Neural cell (in vitro differentiated cells): ENCODE measurements around the gene ASB18. TPM values are rescaled to one million over a fixed set of nuclear protein-coding genes. Genes with fewer than 3 reads are reported as not detected.

Experiments
- H2AFZ ChIP-seq: fragments of 200-600, 300-800 bp; sonication (generic), shearing (Covaris generic); 2 replicates; pipeline ENCODE4 v1.6.0; 2014; ENCODE audit warnings: low read depth, mild to moderate bottlenecking, antibody characterized with exemption, low read length, moderate library complexity
- H3F3A ChIP-seq: fragments of 200-600 bp; shearing (Covaris generic); 2 replicates; pipeline ENCODE4 v1.6.1; 2016; ENCODE audit warnings: mild to moderate bottlenecking, moderate library complexity, mixed read lengths, antibody characterized with exemption, low read length; ENCODE audit not compliant: insufficient read depth, poor library complexity, severe bottlenecking
- H3K27ac ChIP-seq: fragments of 200-600, 300-800 bp; sonication (generic), shearing (Covaris generic); 2 replicates; pipeline ENCODE4 v1.5.1; 2014; ENCODE audit warnings: mild to moderate bottlenecking, low read length, moderate library complexity
- H3K27me3 ChIP-seq: fragments of 300-800, 200-600 bp; sonication (generic), shearing (Covaris generic); 2 replicates; pipeline ENCODE4 v1.6.0; 2014; ENCODE audit warnings: mild to moderate bottlenecking, low read depth, low read length, moderate library complexity; ENCODE audit not compliant: insufficient read depth
- H3K36me3 ChIP-seq: fragments of 300-800, 200-600 bp; sonication (generic), shearing (Covaris generic); 2 replicates; pipeline ENCODE4 v1.5.1; 2014; ENCODE audit warnings: mild to moderate bottlenecking, antibody characterized with exemption, low read length, moderate library complexity; ENCODE audit not compliant: insufficient read depth
- H3K4me2 ChIP-seq: fragments of 300-800, 200-600 bp; sonication (generic), shearing (Covaris generic); 2 replicates; pipeline ENCODE4 v1.6.0; 2014; ENCODE audit warnings: mild to moderate bottlenecking, low read length
- H3K4me3 ChIP-seq: fragments of 300-800, 200-600 bp; sonication (generic), shearing (Covaris generic); 2 replicates; pipeline ENCODE4 v1.5.1; 2014; ENCODE audit warnings: mild to moderate bottlenecking, low read length, moderate library complexity
- H3K79me2 ChIP-seq: fragments of 200-600 bp; shearing (Covaris generic); replicated peaks from 2 replicates; pipeline ENCODE4 v1.6.0; 2014; ENCODE audit warnings: mild to moderate bottlenecking, low read length, moderate library complexity; ENCODE audit not compliant: insufficient read depth
- H3K9ac ChIP-seq: fragments of 300-800, 200-600 bp; sonication (generic), shearing (Covaris generic); 2 replicates; pipeline ENCODE4 v1.6.1; 2016; ENCODE audit warnings: mild to moderate bottlenecking, low read length, mixed read lengths
- H3K9me2 ChIP-seq: fragments of 200-600 bp; shearing (Covaris generic); 2 replicates; pipeline ENCODE4 v1.6.1; 2016; ENCODE audit warnings: mild to moderate bottlenecking, low read length, mixed read lengths; ENCODE audit not compliant: insufficient read depth
- H3K9me3 ChIP-seq: fragments of 200-600, 300-800 bp; sonication (generic), shearing (Covaris generic); 2 replicates; pipeline ENCODE4 v1.6.1; 2016; ENCODE audit warnings: mild to moderate bottlenecking, mixed run types, low read length, moderate library complexity, mixed read lengths
- H4K20me1 ChIP-seq: fragments of 200-600 bp; shearing (Covaris generic); 2 replicates; pipeline ENCODE4 v1.6.1; 2016; ENCODE audit warnings: mild to moderate bottlenecking, mixed run types; ENCODE audit not compliant: insufficient read depth
- EP300 ChIP-seq: fragments of 450-650 bp; conservative IDR thresholded peaks from 2 replicates; pipeline ENCODE4 v1.6.1; 2014; ENCODE audit warnings: antibody characterized with exemption, mild to moderate bottlenecking, moderate library complexity; ENCODE audit not compliant: poor library complexity, severe bottlenecking
- EZH2 ChIP-seq: fragments of 200-600, 300-800 bp; shearing (Covaris generic), sonication (generic); IDR thresholded peaks from 2 replicates; pipeline ENCODE4 v1.6.1; 2014; ENCODE audit warnings: antibody characterized with exemption, low read length, borderline replicate concordance, mild to moderate bottlenecking; ENCODE audit not compliant: insufficient read depth, poor library complexity, severe bottlenecking
- MXI1 ChIP-seq: fragments of 450-650 bp; conservative IDR thresholded peaks from 2 replicates; pipeline ENCODE4 v1.6.1; 2014; ENCODE audit warnings: antibody characterized with exemption, mild to moderate bottlenecking; ENCODE audit not compliant: poor library complexity, severe bottlenecking
- POLR2AphosphoS5 ChIP-seq: IDR thresholded peaks from 2 replicates; pipeline ENCODE4 v1.6.1; 2012
- RAD21 ChIP-seq: fragments of 450-650 bp; conservative IDR thresholded peaks from 2 replicates; pipeline ENCODE4 v1.6.1; 2014; ENCODE audit warnings: antibody characterized with exemption, mild to moderate bottlenecking, moderate library complexity
- SMC3 ChIP-seq: fragments of 450-650 bp; conservative IDR thresholded peaks from 2 replicates; pipeline ENCODE4 v1.6.1; 2014; ENCODE audit warnings: antibody characterized with exemption, mild to moderate bottlenecking, moderate library complexity; ENCODE audit not compliant: poor library complexity
- TAF1 ChIP-seq: IDR thresholded peaks from 2 replicates; pipeline ENCODE4 v1.6.1; 2012; ENCODE audit warnings: low read depth
- polyA plus RNA-seq: library from polyadenylated mRNA; depleted of rRNA; stranded (reverse); fragments of >200 nt; gene quantifications from 2 replicates; pipeline ENCODE4 v1.2.3, GENCODE V29; 2014
- TF ChIP-seq, protein P1 (sequence below): fragments of 450-650 bp; IDR thresholded peaks from 2 replicates; pipeline ENCODE4 v1.5.1; 2014; ENCODE audit warnings: antibody characterized with exemption, mild to moderate bottlenecking, moderate library complexity; ENCODE audit not compliant: poor library complexity, severe bottlenecking
- TF ChIP-seq, protein P2 (sequence below): IDR thresholded peaks from 2 replicates; pipeline ENCODE4 v1.6.1; 2012; ENCODE audit warnings: borderline replicate concordance

Gene ASB18
- polyA plus RNA-seq, 1 donor from 2014 or later, result not detected

DNA sequence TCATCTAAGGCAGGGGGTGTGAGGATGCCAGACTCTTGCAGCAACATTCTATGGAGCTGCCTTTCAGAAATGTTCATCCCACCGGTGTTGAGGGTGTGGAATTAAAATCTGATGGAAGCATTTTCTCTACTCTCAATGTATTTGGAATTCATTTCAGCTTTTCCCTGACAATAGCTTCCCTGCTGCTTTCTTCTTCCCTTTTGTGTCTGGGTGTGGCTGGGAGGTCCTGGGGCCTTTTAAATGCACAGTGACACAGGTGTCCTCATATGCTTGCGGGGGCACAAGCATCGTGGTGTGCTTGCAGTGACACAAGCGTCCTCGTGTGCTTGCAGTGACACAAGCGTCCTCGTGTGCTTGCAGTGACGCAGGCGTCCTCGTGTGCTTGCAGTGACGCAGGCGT lies 43.4 kb upstream of the ASB18 start:
- H3K4me2 ChIP-seq, result no peak overlapping the region
- no peaks in the 10 kb centered on the region for H3K36me3 ChIP-seq
- H3K9ac ChIP-seq, result no peak overlapping the region
- H3K4me3 ChIP-seq, result no peak overlapping the region
- TF ChIP-seq POLR2AphosphoS5, result no peak
- TF ChIP-seq, protein P1, sequence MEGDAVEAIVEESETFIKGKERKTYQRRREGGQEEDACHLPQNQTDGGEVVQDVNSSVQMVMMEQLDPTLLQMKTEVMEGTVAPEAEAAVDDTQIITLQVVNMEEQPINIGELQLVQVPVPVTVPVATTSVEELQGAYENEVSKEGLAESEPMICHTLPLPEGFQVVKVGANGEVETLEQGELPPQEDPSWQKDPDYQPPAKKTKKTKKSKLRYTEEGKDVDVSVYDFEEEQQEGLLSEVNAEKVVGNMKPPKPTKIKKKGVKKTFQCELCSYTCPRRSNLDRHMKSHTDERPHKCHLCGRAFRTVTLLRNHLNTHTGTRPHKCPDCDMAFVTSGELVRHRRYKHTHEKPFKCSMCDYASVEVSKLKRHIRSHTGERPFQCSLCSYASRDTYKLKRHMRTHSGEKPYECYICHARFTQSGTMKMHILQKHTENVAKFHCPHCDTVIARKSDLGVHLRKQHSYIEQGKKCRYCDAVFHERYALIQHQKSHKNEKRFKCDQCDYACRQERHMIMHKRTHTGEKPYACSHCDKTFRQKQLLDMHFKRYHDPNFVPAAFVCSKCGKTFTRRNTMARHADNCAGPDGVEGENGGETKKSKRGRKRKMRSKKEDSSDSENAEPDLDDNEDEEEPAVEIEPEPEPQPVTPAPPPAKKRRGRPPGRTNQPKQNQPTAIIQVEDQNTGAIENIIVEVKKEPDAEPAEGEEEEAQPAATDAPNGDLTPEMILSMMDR, result no peak
- no peak for TF ChIP-seq EZH2
- TF ChIP-seq EP300, result no peak
- TF ChIP-seq SMC3, result no peak
- TF ChIP-seq, protein P2, sequence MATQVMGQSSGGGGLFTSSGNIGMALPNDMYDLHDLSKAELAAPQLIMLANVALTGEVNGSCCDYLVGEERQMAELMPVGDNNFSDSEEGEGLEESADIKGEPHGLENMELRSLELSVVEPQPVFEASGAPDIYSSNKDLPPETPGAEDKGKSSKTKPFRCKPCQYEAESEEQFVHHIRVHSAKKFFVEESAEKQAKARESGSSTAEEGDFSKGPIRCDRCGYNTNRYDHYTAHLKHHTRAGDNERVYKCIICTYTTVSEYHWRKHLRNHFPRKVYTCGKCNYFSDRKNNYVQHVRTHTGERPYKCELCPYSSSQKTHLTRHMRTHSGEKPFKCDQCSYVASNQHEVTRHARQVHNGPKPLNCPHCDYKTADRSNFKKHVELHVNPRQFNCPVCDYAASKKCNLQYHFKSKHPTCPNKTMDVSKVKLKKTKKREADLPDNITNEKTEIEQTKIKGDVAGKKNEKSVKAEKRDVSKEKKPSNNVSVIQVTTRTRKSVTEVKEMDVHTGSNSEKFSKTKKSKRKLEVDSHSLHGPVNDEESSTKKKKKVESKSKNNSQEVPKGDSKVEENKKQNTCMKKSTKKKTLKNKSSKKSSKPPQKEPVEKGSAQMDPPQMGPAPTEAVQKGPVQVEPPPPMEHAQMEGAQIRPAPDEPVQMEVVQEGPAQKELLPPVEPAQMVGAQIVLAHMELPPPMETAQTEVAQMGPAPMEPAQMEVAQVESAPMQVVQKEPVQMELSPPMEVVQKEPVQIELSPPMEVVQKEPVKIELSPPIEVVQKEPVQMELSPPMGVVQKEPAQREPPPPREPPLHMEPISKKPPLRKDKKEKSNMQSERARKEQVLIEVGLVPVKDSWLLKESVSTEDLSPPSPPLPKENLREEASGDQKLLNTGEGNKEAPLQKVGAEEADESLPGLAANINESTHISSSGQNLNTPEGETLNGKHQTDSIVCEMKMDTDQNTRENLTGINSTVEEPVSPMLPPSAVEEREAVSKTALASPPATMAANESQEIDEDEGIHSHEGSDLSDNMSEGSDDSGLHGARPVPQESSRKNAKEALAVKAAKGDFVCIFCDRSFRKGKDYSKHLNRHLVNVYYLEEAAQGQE, result no peak
- no peak for TF ChIP-seq TAF1
- TF ChIP-seq RAD21, result no peak
- no peak for TF ChIP-seq MXI1
- H2AFZ ChIP-seq, result no peak overlapping the region
- no peaks in the 10 kb centered on the region for H3K79me2 ChIP-seq
- no peaks in the 10 kb centered on the region for H3F3A ChIP-seq
- no peaks in the 10 kb centered on the region for H3K9me2 ChIP-seq
- H3K9me3 ChIP-seq, result no peaks in the 10 kb centered on the region
- no peaks in the 10 kb centered on the region for H4K20me1 ChIP-seq
- no peaks in the 10 kb centered on the region for H3K27me3 ChIP-seq
- H3K27ac ChIP-seq, result no peak overlapping the region

DNA sequence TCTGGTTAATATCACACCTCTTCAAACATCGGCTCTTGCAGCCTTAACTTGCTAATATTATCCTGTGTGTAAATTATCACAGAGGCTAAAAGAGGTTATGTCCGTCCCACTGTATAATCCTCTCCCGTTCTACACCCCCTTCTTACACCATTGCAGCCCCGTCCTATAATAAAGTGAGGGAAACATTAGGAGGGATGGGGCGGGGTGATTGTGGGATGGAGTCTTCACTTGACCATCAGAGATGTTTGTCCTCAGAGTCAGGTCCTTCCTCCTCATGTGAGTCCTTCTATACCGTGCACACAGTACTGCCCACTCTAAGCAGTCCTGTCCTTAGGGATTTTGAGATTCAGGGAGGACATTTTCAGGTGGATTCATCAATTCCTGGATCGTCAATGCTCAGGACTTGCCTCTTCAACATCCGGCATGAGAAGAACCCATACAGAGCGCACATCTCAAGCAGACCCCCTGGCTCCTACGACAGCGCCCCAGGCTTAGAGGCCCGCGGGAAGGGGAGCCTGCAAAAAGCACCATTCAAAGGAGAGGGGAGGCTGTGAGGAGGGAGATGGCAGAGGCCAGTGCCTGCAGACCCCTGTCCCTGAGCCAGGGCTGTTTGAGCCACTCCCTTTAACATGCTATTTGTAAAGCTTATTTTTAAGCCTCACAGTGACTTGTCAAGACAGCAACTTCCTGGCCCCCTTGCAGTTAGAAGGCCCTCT lies 42.8 kb upstream of the ASB18 start:
- no peak overlapping the region for H2AFZ ChIP-seq
- no peak overlapping the region for H3K27ac ChIP-seq
- H3K36me3 ChIP-seq, result no peaks in the 10 kb centered on the region
- H3K9me2 ChIP-seq, result no peaks in the 10 kb centered on the region
- no peaks in the 10 kb centered on the region for H3K9me3 ChIP-seq
- no peak overlapping the region for H3K9ac ChIP-seq
- H3F3A ChIP-seq, result no peaks in the 10 kb centered on the region
- no peak overlapping the region for H3K4me2 ChIP-seq
- H3K79me2 ChIP-seq, result no peaks in the 10 kb centered on the region
- no peak overlapping the region for H3K4me3 ChIP-seq
- H4K20me1 ChIP-seq, result no peaks in the 10 kb centered on the region
- TF ChIP-seq RAD21, result no peak
- TF ChIP-seq, protein P2, result no peak
- TF ChIP-seq EZH2, result no peak
- TF ChIP-seq TAF1, result no peak
- no peak for TF ChIP-seq EP300
- no peak for TF ChIP-seq MXI1
- no peaks in the 10 kb centered on the region for H3K27me3 ChIP-seq
